ENCODE measurements around the gene BOD1.
A peak's percentile ranks its signal among the peaks of the same experiment; 100 is the strongest.

BOD1 gene

GRCh38 chr5:173616577-173617118 is at the start of gene BOD1:
TSS of gene BOD1 (minus strand) at chr5:173616650. CDS start at chr5:173616436, 214 bp downstream.
- in situ Hi-C loops (cut with HindIII; ENCODE audit: low pct_ligation_motif_present, low pct_unique_long_range_greater_than_20kb, low sequenced_read_pairs), result loop anchor here (25.0 kb wide), 1 partner anchor 696 kb away; no protein-coding TSS in a partner anchor

GRCh38 chr5:173665326-173665725 is 48.9 kb upstream of the BOD1 start:
- in situ Hi-C loops (cut with HindIII; ENCODE audit: low pct_ligation_motif_present, low pct_unique_long_range_greater_than_20kb, low sequenced_read_pairs), result no loop called here

More at GRCh38 chr5:173616577-173617118, at the start of gene BOD1:
- peak; percentile 96 for DNase-seq

GRCh38 chr5:173664154-173664526 is 47.7 kb upstream of the BOD1 start:
- in situ Hi-C loops (cut with HindIII; ENCODE audit: low pct_ligation_motif_present, low pct_unique_long_range_greater_than_20kb, low sequenced_read_pairs), result no loop called here
- no peak for DNase-seq

More at GRCh38 chr5:173665326-173665725, 48.9 kb upstream of the BOD1 start:
- no peak for DNase-seq

GRCh38 chr5:173663352-173664153 is 47.1 kb upstream of the BOD1 start:
- in situ Hi-C loops (cut with HindIII; ENCODE audit: low pct_ligation_motif_present, low pct_unique_long_range_greater_than_20kb, low sequenced_read_pairs), result no loop called here
- DNase-seq, result no peak

- in situ Hi-C loops (cut with HindIII; ENCODE audit: low pct_ligation_motif_present, low pct_unique_long_range_greater_than_20kb, low sequenced_read_pairs), result no loop called here
- DNase-seq, result no peak
Observed at GRCh38 chr5:173662581-173663351, 46.3 kb upstream of the BOD1 start.

- in situ Hi-C loops (cut with HindIII; ENCODE audit: low pct_ligation_motif_present, low pct_unique_long_range_greater_than_20kb, low sequenced_read_pairs), result no loop called here
- DNase-seq, result no peak
Observed at GRCh38 chr5:173660481-173661280, 44.2 kb upstream of the BOD1 start.

GRCh38 chr5:173659423-173659822 is 43.0 kb upstream of the BOD1 start:
- in situ Hi-C loops (cut with HindIII; ENCODE audit: low pct_ligation_motif_present, low pct_unique_long_range_greater_than_20kb, low sequenced_read_pairs), result no loop called here
- DNase-seq, result no peak

- in situ Hi-C loops (cut with HindIII; ENCODE audit: low pct_ligation_motif_present, low pct_unique_long_range_greater_than_20kb, low sequenced_read_pairs), result no loop called here
- no peak for DNase-seq
Observed at GRCh38 chr5:173657741-173658356, 41.4 kb upstream of the BOD1 start.

- in situ Hi-C loops (cut with HindIII; ENCODE audit: low pct_ligation_motif_present, low pct_unique_long_range_greater_than_20kb, low sequenced_read_pairs), result no loop called here
- no peak for DNase-seq
Observed at GRCh38 chr5:173655196-173655797, 38.8 kb upstream of the BOD1 start.

- no peak for DNase-seq
- in situ Hi-C loops (cut with HindIII; ENCODE audit: low pct_ligation_motif_present, low pct_unique_long_range_greater_than_20kb, low sequenced_read_pairs), result no loop called here
Observed at GRCh38 chr5:173653822-173654523, 37.5 kb upstream of the BOD1 start.

GRCh38 chr5:173648308-173648866 is 31.9 kb upstream of the BOD1 start:
- DNase-seq, result no peak
- in situ Hi-C loops (cut with HindIII; ENCODE audit: low pct_ligation_motif_present, low pct_unique_long_range_greater_than_20kb, low sequenced_read_pairs), result no loop called here

GRCh38 chr5:173646692-173647091 is 30.2 kb upstream of the BOD1 start:
- DNase-seq, result no peak
- in situ Hi-C loops (cut with HindIII; ENCODE audit: low pct_ligation_motif_present, low pct_unique_long_range_greater_than_20kb, low sequenced_read_pairs), result no loop called here

GRCh38 chr5:173645890-173646574 is 29.6 kb upstream of the BOD1 start:
- in situ Hi-C loops (cut with HindIII; ENCODE audit: low pct_ligation_motif_present, low pct_unique_long_range_greater_than_20kb, low sequenced_read_pairs), result no loop called here

GRCh38 chr5:173645437-173645807 is 29.0 kb upstream of the BOD1 start:
- DNase-seq, result peak; percentile 24

More at GRCh38 chr5:173645890-173646574, 29.6 kb upstream of the BOD1 start:
- no peak for DNase-seq

GRCh38 chr5:173644673-173645436 is 28.4 kb upstream of the BOD1 start:
- no peak for DNase-seq
- in situ Hi-C loops (cut with HindIII; ENCODE audit: low pct_ligation_motif_present, low pct_unique_long_range_greater_than_20kb, low sequenced_read_pairs), result no loop called here

More at GRCh38 chr5:173645437-173645807, 29.0 kb upstream of the BOD1 start:
- in situ Hi-C loops (cut with HindIII; ENCODE audit: low pct_ligation_motif_present, low pct_unique_long_range_greater_than_20kb, low sequenced_read_pairs), result no loop called here

GRCh38 chr5:173643964-173644363 is 27.5 kb upstream of the BOD1 start:
- no peak for DNase-seq
- in situ Hi-C loops (cut with HindIII; ENCODE audit: low pct_ligation_motif_present, low pct_unique_long_range_greater_than_20kb, low sequenced_read_pairs), result no loop called here

Measured in ACHN (cell line).